ENCODE measurements around the gene EDAR.

Gene EDAR

GRCh38 chr2:108906403-108907077, 82.5 kb downstream of the EDAR start:
- no peak for DNase-seq

GRCh38 chr2:108905906-108906305, 83.1 kb downstream of the EDAR start:
- DNase-seq: no peak

GRCh38 chr2:108905176-108905575, 83.8 kb downstream of the EDAR start:
- no peak for DNase-seq

- no peak for DNase-seq
These were observed 84.3 kb downstream of the EDAR start for GRCh38 chr2:108904680-108905079.

GRCh38 chr2:108898315-108899082, 90.5 kb downstream of the EDAR start:
- no peak for DNase-seq

- no peak for DNase-seq
These were observed 92.3 kb downstream of the EDAR start for GRCh38 chr2:108896741-108897140.

GRCh38 chr2:108895188-108895587, 93.8 kb downstream of the EDAR start:
- DNase-seq: no peak

- no peak for DNase-seq
These were observed 94.3 kb downstream of the EDAR start for GRCh38 chr2:108894766-108895165.

GRCh38 chr2:108893277-108893676, 95.7 kb downstream of the EDAR start:
- no peak for DNase-seq

- no peak for DNase-seq
These were observed 99.1 kb downstream of the EDAR start for GRCh38 chr2:108889907-108890306.

- DNase-seq: no peak
These were observed 104.4 kb downstream of the EDAR start for GRCh38 chr2:108884619-108885018.

- no peak for DNase-seq
These were observed 110.7 kb downstream of the EDAR start for GRCh38 chr2:108878276-108878675.

- DNase-seq: no peak
These were observed 111.5 kb downstream of the EDAR start for GRCh38 chr2:108877506-108877905.

GRCh38 chr2:108870069-108870644, 118.9 kb downstream of the EDAR start:
- no peak for DNase-seq

GRCh38 chr2:108869542-108869941, 119.5 kb downstream of the EDAR start:
- DNase-seq: no peak

- DNase-seq: no peak
These were observed 120.1 kb downstream of the EDAR start for GRCh38 chr2:108868911-108869310.

GRCh38 chr2:108866041-108866440, 123.0 kb downstream of the EDAR start:
- no peak for DNase-seq

GRCh38 chr2:108858894-108859293, 130.1 kb downstream of the EDAR start:
- DNase-seq: no peak

GRCh38 chr2:108855194-108855593, 133.8 kb downstream of the EDAR start:
- no peak for DNase-seq

GRCh38 chr2:108854484-108854883, 134.5 kb downstream of the EDAR start:
- no peak for DNase-seq

- DNase-seq: no peak
These were observed 135.6 kb downstream of the EDAR start for GRCh38 chr2:108853421-108853820.

GRCh38 chr2:108852375-108852774, 136.6 kb downstream of the EDAR start:
- no peak for DNase-seq

GRCh38 chr2:108847000-108847399, 142.0 kb downstream of the EDAR start:
- DNase-seq: no peak

- no peak for DNase-seq
These were observed 143.1 kb downstream of the EDAR start for GRCh38 chr2:108845923-108846322.
